H54 (cell line): Measurements from ENCODE around the gene EFHB.
"Not testable (repeated sequence)": the region's sequence is repeated elsewhere in the genome, so short reads cannot be mapped to it uniquely, and the experiment has no call there.

Experiments
- DNase-seq: peaks from one replicate; pipeline ENCODE4 v3.0.0; 2011; ENCODE audit warnings: low spot score, mixed read lengths; ENCODE audit not compliant: insufficient read length
- FAIRE-seq: peaks from 3 replicates; lab custom pipeline; 2011; peaks lifted over from hg19 to GRCh38; lab: Jason Lieb, UNC
- POLR2A ChIP-seq: IDR thresholded peaks from 2 replicates; pipeline ENCODE4 v1.6.1; 2011; ENCODE audit warnings: low read depth, mild to moderate bottlenecking, low read length

EFHB gene

GRCh38 chr3:19901337-19901736, 32.7 kb downstream of the EFHB start:
- no peak for FAIRE-seq
- DNase-seq = no peak
- TF ChIP-seq POLR2A = no peak

DNA sequence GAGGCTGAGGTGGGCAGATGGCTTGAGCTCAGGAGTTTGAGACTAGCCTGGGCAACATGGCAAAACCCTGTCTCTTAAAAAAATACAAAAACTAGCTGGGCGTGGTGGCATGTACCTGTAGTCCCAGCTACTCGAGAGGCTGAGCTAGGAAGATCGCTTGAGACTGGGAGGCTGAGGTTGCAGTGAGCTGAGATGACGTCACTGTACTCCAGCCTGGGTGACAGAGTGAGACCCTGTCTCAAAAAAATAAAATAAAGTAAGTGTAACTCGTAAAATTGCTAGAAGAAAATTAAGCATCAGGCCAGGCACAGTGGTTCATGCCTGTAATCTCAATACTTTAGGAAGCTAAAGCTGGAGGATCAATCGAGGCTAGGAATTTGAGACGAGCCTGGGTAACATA, 34.2 kb downstream of the EFHB start:
- not testable (repeated sequence) for DNase-seq, FAIRE-seq

DNA sequence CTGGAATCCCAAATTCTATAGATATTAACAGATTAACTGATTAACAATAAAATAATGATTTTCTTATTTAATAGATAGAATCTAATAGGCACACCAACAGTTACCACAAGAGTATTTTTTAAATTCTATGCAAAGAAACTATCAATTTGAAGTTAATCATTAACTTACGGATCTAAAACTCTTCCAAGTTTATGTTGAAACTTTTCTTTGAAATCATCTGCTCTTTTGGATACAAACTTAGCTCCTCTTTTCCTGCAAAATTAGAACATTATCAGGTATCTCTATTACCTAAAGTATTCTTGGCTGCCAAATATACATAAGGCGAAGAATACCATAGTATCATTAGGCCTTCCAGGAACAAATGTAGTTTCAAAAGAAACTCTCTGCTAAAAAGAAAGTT, 34.8 kb downstream of the EFHB start:
- TF ChIP-seq POLR2A = no peak
- FAIRE-seq (no peak), DNase-seq (no peak)

GRCh38 chr3:19898721-19899120, 35.3 kb downstream of the EFHB start:
- FAIRE-seq (no peak), DNase-seq (no peak)
- TF ChIP-seq POLR2A = no peak

GRCh38 chr3:19891740-19892139, 42.3 kb downstream of the EFHB start:
- DNase-seq (no peak), FAIRE-seq (no peak)
- no peak for TF ChIP-seq POLR2A

GRCh38 chr3:19888428-19889152, 45.4 kb downstream of the EFHB start:
- DNase-seq (no peak), FAIRE-seq (no peak)
- no peak for TF ChIP-seq POLR2A

- not testable (repeated sequence) for DNase-seq, FAIRE-seq
Observed at GRCh38 chr3:19887122-19887521, 46.9 kb downstream of the EFHB start.

- FAIRE-seq (no peak), DNase-seq (no peak)
- TF ChIP-seq POLR2A = no peak
Observed at GRCh38 chr3:19886404-19886803, 47.6 kb downstream of the EFHB start.

- FAIRE-seq (peak; percentile 50), DNase-seq (peak; percentile 23)
- TF ChIP-seq POLR2A = no peak
Observed at GRCh38 chr3:19885468-19885867, 48.5 kb downstream of the EFHB start.

DNA sequence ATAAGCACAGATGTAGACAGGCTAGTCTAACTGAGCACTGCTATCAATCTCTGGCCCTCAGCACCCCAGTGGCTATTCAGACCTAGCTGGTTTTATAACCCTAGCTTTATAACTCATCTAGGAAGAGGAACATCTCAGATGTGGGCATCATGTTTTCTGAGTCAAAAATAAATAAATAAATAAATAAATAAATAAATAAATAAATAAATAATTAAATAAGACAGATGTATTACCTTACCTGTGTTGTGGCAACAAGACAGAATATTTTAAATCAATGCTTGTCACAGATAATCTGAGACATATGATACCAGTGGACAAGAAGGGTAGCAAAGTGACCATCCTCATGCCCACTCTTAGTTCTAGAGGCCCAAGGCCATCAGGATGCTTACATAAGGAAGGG, 52.2 kb downstream of the EFHB start:
- FAIRE-seq = no peak

GRCh38 chr3:19881036-19881435, 53.0 kb downstream of the EFHB start:
- no peak for DNase-seq
- TF ChIP-seq POLR2A = no peak
- FAIRE-seq = no peak

More for the DNA sequence above, 52.2 kb downstream of the EFHB start:
- no peak for TF ChIP-seq POLR2A
- DNase-seq = no peak

GRCh38 chr3:19877656-19878055, 56.4 kb downstream of the EFHB start:
- no peak for TF ChIP-seq POLR2A
- FAIRE-seq (no peak), DNase-seq (no peak)

DNA sequence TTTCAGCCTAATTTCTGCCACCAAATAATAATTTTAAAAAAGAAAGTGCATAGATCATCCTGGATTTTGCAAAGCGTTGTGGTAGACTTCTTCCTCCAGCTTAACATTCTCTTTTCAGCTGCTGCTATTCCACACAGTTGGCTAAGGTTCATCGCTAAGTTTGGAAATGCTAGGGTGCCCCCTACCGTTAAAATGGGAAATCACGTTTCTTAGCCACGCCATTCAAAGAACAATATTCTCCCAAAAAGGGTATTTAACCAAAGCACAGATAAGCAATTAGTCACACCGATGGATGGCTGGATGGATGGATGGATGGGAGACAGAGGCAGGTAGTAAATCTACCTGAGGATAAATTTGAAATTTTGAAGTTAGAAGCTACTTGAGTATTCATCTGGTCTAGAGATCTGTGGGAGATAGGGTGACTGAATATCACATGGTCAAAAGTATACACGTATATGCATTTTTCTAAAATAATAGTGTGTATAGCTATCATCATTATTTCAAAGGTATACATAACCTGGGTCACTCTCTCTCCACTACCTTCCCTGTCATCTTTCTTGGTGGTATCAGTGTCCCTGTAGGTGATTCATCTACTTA, 67.2 kb downstream of the EFHB start:
- DNase-seq (no peak), FAIRE-seq (peak; percentile 93)
- no peak for TF ChIP-seq POLR2A

- FAIRE-seq, DNase-seq: not testable (repeated sequence)
Observed at GRCh38 chr3:19855318-19855717, 78.7 kb downstream of the EFHB start.

DNA sequence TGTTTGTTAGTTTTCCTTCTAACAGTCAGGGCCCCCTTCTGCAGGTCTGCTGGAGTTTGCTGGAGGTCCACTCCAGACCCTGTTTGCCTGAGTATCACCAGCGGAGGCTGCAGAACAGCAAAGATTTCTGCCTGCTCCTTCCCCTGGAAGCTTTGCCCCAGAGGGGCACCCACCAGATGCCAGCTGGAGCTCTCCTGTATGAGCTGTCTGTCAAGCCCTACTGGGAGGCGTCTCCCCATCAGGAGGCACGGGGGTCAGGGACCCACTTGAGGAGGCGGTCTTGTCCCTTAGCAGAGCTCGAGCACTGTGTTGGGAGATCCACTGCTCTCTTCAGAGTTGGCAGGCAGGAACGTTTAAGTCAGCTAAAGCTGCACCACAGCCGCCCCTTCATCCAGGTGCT, 87.4 kb downstream of the EFHB start:
- DNase-seq, FAIRE-seq: not testable (repeated sequence)
